Measurements from ENCODE around the gene ETV1.
"Not testable (repeated sequence)": the region's sequence is repeated elsewhere in the genome, so short reads cannot be mapped to it uniquely, and the experiment has no call there.

The ETV1 gene

GRCh38 chr7:13933536-13933935, 55.9 kb downstream of the ETV1 start:
- in situ Hi-C loops (cut with HindIII; ENCODE audit: low sequenced_read_pairs), result no loop called here

GRCh38 chr7:13933091-13933490, 56.4 kb downstream of the ETV1 start:
- in situ Hi-C loops (cut with HindIII; ENCODE audit: low sequenced_read_pairs), result no loop called here

- in situ Hi-C loops (cut with HindIII; ENCODE audit: low sequenced_read_pairs), result no loop called here
Observed at GRCh38 chr7:13932131-13932530, 57.3 kb downstream of the ETV1 start.

GRCh38 chr7:13921062-13921461, 68.4 kb downstream of the ETV1 start:
- in situ Hi-C loops (cut with HindIII; ENCODE audit: low sequenced_read_pairs), result no loop called here

GRCh38 chr7:13920053-13920697, 69.3 kb downstream of the ETV1 start:
- in situ Hi-C loops (cut with HindIII; ENCODE audit: low sequenced_read_pairs), result no loop called here

- in situ Hi-C loops (cut with HindIII; ENCODE audit: low sequenced_read_pairs), result not testable (repeated sequence)
Observed at GRCh38 chr7:13918333-13918732, 71.1 kb downstream of the ETV1 start.

GRCh38 chr7:13917103-13917502, 72.4 kb downstream of the ETV1 start:
- in situ Hi-C loops (cut with HindIII; ENCODE audit: low sequenced_read_pairs), result not testable (repeated sequence)

- in situ Hi-C loops (cut with HindIII; ENCODE audit: low sequenced_read_pairs), result no loop called here
Observed at GRCh38 chr7:13915891-13916290, 73.6 kb downstream of the ETV1 start.

GRCh38 chr7:13912715-13913278, 76.7 kb downstream of the ETV1 start:
- in situ Hi-C loops (cut with HindIII; ENCODE audit: low sequenced_read_pairs), result no loop called here

GRCh38 chr7:13911909-13912308, 77.6 kb downstream of the ETV1 start:
- in situ Hi-C loops (cut with HindIII; ENCODE audit: low sequenced_read_pairs), result no loop called here

GRCh38 chr7:13910805-13911551, 78.5 kb downstream of the ETV1 start:
- in situ Hi-C loops (cut with HindIII; ENCODE audit: low sequenced_read_pairs), result no loop called here

GRCh38 chr7:13908667-13909397, 80.6 kb downstream of the ETV1 start:
- in situ Hi-C loops (cut with HindIII; ENCODE audit: low sequenced_read_pairs), result no loop called here

GRCh38 chr7:13907831-13908230, 81.6 kb downstream of the ETV1 start:
- in situ Hi-C loops (cut with HindIII; ENCODE audit: low sequenced_read_pairs), result no loop called here

- in situ Hi-C loops (cut with HindIII; ENCODE audit: low sequenced_read_pairs), result no loop called here
Observed at GRCh38 chr7:13904689-13905088, 84.8 kb downstream of the ETV1 start.

GRCh38 chr7:13904007-13904406, 85.5 kb downstream of the ETV1 start:
- in situ Hi-C loops (cut with HindIII; ENCODE audit: low sequenced_read_pairs), result no loop called here

- in situ Hi-C loops (cut with HindIII; ENCODE audit: low sequenced_read_pairs), result no loop called here
Observed at GRCh38 chr7:13901577-13901976, 87.9 kb downstream of the ETV1 start.

- in situ Hi-C loops (cut with HindIII; ENCODE audit: low sequenced_read_pairs), result no loop called here
Observed at GRCh38 chr7:13898957-13899670, 90.4 kb downstream of the ETV1 start.

GRCh38 chr7:13897819-13898218, 91.6 kb downstream of the ETV1 start:
- in situ Hi-C loops (cut with HindIII; ENCODE audit: low sequenced_read_pairs), result no loop called here

- in situ Hi-C loops (cut with HindIII; ENCODE audit: low sequenced_read_pairs), result no loop called here
Observed at GRCh38 chr7:13894954-13895353, 94.5 kb downstream of the ETV1 start.

GRCh38 chr7:13894377-13894776, 95.1 kb downstream of the ETV1 start:
- in situ Hi-C loops (cut with HindIII; ENCODE audit: low sequenced_read_pairs), result no loop called here

GRCh38 chr7:13890793-13891192, 98.7 kb downstream of the ETV1 start:
- in situ Hi-C loops (cut with HindIII; ENCODE audit: low sequenced_read_pairs), result no loop called here

All from endothelial cell of hepatic sinusoid (primary cell).